Fibroblast of villous mesenchyme (primary cell): Measurements from ENCODE around the gene LRPAP1. TPM values are rescaled to one million over a fixed set of nuclear protein-coding genes. Genes with fewer than 3 reads are reported as not detected.
"Not testable (repeated sequence)": the region's sequence is repeated elsewhere in the genome, so short reads cannot be mapped to it uniquely, and the experiment has no call there.

Source experiments
- DNase-seq: peaks from one replicate; pipeline ENCODE4 v3.0.0-alpha.2; 2010; ENCODE audit warnings: low read depth
- H3K4me3 ChIP-seq: 2 replicates; pipeline ENCODE4 v1.5.1; 2011; ENCODE audit warnings: low read depth, mild to moderate bottlenecking, low read length
- total RNA-seq: library from RNA; depleted of rRNA; stranded (reverse); fragments of >200 nt; gene quantifications from 2 replicates; pipeline ENCODE4 v1.2.3, GENCODE V29; 2012
- TF ChIP-seq, protein P1 (sequence below): IDR thresholded peaks from 2 replicates; pipeline ENCODE4 v1.5.1; 2012; ENCODE audit warnings: low read depth, mild to moderate bottlenecking, low read length; ENCODE audit not compliant: insufficient read depth

Gene LRPAP1
- total RNA-seq, 1 donor, result 21.2 TPM

DNA sequence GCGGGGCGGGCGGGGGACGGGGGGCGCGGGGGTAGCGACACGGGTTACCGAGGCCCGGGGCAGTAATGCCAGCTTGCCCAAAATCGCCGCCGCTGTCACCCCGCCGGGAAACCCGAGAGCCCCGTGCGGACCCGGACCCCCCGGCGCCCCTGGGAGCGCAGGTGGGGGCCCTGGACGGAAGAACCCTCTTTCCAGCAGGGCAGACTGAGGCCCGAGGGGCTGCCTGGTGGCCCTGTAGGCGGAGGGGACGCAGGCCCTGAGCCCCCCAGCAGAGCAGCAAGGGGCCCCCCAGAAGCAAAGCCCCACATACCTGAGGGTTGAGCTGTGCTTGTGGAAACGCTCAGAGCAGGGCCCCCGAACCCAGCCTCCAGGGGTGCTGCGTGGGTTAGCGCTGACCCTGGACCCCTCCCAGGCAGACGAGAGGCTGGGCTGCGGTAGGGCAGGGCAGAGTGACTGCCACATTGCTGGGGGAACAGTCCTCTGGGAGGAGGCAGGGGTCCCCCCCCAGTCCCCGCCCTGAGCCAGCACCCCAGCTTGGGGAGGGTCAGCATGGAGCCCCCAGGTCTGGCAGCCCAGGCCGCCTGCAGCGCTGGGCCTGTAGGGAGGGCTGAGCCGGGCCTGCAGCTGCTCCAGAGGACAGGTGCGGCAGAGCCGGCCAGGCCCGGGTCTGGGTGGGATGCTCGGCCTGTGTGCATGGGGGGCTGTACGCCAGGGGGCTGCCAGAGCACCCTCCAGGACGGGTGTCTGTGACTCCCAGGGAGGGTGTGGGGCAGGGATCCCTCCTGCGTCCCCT, 68.5 kb downstream of the LRPAP1 start:
- no peak for DNase-seq
- H3K4me3 ChIP-seq, result no peak overlapping the region
- TF ChIP-seq, protein P1, sequence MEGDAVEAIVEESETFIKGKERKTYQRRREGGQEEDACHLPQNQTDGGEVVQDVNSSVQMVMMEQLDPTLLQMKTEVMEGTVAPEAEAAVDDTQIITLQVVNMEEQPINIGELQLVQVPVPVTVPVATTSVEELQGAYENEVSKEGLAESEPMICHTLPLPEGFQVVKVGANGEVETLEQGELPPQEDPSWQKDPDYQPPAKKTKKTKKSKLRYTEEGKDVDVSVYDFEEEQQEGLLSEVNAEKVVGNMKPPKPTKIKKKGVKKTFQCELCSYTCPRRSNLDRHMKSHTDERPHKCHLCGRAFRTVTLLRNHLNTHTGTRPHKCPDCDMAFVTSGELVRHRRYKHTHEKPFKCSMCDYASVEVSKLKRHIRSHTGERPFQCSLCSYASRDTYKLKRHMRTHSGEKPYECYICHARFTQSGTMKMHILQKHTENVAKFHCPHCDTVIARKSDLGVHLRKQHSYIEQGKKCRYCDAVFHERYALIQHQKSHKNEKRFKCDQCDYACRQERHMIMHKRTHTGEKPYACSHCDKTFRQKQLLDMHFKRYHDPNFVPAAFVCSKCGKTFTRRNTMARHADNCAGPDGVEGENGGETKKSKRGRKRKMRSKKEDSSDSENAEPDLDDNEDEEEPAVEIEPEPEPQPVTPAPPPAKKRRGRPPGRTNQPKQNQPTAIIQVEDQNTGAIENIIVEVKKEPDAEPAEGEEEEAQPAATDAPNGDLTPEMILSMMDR, result no peak

DNA sequence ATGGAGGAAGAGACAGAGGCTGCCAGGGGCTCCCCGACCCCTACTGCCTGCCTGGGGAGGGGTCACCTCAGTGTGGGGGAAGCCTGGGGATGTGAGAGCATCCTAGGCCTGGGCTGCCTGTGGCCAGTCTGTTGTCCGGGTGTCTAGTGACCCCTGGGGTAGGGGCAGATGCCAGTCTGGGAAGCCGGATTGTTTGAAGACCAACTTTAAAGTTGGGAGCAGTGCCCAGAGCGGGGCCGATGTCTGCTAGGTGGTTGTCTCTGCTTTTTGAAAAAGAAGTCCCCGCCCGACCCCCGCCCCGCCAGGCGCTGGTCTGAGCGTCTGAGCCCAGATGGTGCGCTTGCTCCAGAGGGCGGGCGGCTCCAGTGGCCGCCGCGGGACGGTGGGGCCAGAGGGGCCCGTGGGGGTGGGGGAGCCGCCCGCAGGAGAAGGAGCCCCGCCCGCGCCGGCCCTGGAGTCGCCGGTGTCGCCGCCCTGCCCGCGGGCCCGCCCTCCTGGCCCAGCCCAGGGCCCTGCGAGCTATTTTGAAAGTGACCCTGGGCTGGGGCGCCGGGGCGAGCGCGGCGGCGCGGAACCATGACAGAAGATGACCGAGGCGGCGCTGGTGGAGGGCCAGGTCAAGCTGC, 69.3 kb downstream of the LRPAP1 start, which contains the start of gene DOK7:
Gene DOK7 (plus strand): TSS at position 517 of the 626 bp plus-strand sequence. CDS start 70 bp downstream, at position 587.
- DNase-seq, result no peak
- TF ChIP-seq, protein P1, result no peak
- peak within 1 kb of the TSS; percentile 27 for H3K4me3 ChIP-seq

DNA sequence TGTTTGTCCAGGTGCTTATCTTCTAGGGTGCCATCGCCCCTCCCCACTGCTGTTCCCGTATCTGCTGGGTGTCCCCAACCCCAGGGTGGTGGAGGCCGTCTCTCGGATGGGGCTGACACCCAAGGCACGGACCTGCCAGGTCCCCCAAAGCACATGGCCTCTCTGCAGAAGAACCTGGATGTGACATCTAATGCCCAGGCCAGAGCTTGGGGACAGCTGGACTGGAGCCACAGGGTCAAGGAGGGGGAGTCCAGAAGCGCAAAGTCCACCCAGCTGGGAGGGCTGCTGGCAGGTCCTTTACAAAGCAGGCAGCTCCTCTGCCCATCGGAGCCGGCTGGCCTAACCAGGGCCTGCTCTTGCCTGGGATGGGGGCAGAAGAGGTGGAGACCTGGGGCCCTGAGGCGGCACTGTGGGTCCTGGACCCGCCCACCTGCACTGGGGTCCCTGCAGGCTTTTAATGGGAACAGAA, 69.9 kb downstream of the LRPAP1 start:
- no peak for DNase-seq
- TF ChIP-seq, protein P1, result no peak
- no peak overlapping the region for H3K4me3 ChIP-seq

DNA sequence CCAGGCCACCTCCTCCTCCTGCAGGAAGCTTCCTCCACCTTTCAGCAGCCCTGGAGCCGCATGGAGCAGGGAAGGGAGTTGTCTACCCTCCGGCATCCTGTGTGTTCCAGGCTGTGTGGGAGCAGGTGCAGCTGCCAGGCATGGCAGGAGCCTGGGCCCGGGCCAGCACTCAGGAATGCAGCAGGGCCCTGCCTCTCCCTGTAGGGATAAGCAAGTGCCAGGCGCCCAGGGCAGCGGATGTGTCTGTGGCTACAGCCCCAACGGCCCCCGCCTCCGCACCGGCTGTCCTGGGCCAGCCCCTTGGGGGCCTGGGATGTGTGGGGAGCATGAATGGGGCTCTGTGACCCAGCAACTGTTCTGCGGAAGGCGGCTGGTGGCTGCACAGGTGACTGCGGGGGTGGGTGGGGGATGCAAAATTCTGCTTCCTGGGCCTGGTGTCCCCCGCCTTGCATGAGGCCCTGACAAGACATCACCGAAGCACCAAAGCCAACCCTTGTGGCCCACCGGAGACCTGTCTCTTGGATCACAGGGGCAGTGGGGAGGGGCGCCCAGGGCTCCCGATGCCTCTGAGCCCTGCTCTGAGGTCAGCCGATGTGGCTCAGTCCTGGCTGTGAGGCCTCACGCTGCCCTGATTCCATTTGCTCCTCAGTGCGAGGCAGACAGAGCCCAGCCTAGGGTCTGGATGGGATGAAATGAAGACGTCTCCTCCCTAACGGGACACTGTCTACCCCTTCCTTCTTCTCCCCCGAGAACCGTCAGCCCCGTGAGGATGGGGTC, 70.5 kb downstream of the LRPAP1 start:
- H3K4me3 ChIP-seq, result no peak overlapping the region
- DNase-seq, result no peak
- TF ChIP-seq, protein P1, result no peak

DNA sequence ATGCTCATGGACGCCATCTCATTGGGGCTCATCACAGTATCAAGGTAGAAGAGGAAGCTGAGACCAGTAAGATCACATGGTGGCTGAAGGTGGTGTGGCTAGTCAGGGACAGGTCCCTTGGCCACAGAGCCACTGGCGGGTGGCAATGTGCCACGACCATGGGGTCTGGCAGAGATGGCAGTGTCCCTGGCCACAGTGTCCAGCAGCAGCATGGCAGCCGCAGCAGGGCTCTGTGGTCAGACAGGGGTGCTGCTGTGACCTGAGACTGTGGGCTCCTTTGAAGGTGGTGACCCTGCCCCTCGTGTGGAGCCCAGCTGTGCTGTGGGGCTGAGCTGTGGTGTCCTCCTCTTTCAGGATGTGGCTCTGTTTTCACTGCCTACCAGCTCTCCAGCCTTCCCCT, 71.3 kb downstream of the LRPAP1 start:
- no peak for DNase-seq
- TF ChIP-seq, protein P1, result no peak
- H3K4me3 ChIP-seq, result no peak overlapping the region

DNA sequence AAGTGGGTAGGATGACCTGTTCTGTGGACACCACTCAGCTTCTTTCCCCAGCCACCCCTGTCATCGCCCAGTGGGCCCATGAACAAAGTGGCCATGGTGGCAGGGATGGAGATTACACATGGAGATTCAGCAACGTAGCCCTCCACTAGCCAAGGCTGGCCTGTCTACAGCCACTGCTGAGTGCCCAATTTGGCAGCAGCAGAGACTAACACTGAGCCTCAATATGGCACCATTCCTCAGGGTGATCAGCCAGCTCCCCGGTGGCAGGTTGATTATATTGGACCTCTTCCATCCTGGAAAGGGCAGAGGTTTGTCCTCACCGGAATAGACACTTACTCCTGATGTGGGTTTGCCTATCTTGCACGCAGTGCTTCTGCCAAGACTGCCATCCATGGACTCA, 73.1 kb downstream of the LRPAP1 start:
- not testable (repeated sequence) for DNase-seq, H3K4me3 ChIP-seq

DNA sequence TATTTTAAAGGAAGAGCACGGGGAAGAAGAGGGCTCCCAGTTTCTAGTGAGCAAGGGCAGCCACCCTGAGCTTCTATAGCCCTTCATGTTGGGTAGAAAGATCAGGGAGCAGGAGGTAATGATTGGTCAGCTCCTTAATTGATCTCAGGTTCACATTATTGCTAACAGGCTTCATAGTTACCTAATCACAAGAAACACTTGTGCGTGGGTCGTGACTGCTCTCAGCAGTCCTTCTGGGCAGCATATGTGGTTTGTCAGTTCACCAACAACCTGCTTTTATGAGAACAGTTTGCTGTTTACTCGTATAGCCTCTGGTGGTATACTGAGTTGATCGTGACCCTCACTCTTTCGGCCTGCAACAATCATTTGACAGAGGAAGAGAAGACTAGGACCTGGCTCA, 73.9 kb downstream of the LRPAP1 start:
- H3K4me3 ChIP-seq, result no peak overlapping the region
- DNase-seq, result no peak
- TF ChIP-seq, protein P1, result no peak

DNA sequence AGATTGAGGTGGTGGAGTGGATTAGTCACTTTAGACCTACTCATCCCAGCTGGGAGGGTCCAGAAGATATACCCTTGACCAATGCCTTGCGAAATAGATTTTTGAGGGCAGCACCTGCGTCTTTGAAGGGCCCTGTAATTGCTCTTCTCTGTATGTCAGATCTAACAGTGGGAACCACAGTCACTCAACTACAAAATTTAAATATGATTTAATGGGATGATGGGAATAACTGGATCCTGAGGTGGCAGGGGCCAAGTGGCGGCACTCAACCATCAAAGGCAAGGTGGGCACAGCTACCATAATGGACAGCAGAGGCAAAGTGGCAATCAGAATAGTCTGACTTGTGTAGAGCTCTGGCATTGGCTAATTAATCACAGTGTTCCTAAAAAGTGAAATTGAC, 76.6 kb downstream of the LRPAP1 start:
- DNase-seq, H3K4me3 ChIP-seq: not testable (repeated sequence)
